HEK293 (cell line): Measurements from ENCODE around the gene PTPRN.
"Not testable (repeated sequence)": the region's sequence is repeated elsewhere in the genome, so short reads cannot be mapped to it uniquely, and the experiment has no call there.

ENCODE experiments used
- CTCF ChIA-PET: fragments of 350-600 bp; formaldehyde crosslinking; extraction: SDS; loops from one replicate; lab custom pipeline; 2021; ENCODE audit warnings: antibody characterized with exemption; lab: Yijun Ruan, JAX
- POLR2A ChIA-PET: fragments of 300-600 bp; formaldehyde crosslinking; extraction: SDS; loops from one replicate; lab custom pipeline; 2020; ENCODE audit warnings: antibody characterized with exemption, inconsistent platforms; lab: Yijun Ruan, JAX
- H3K27ac ChIP-seq: fragments of 200-500 bp; sonication (Bioruptor generic); 2 replicates; pipeline ENCODE4 v1.5.1; 2014; ENCODE audit warnings: low read depth, low read length, control low read depth, inconsistent platforms; ENCODE audit errors: extremely low read depth
- H3K36me3 ChIP-seq, 2 experiments: fragments of 200-500 bp in 1 of 2; sonication (Bioruptor generic) in 1 of 2; 1 replicate in 1 of 2; 2 replicates in 1 of 2; pipeline ENCODE4 v1.5.1; 2014 to 2017; ENCODE audit warnings: inconsistent platforms in 2 of 2, low read length in 2 of 2; ENCODE audit not compliant: control insufficient read depth in 2 of 2, insufficient read depth in 1 of 2
- H3K4me1 ChIP-seq: fragments of 200-500 bp; sonication (Bioruptor generic); 2 replicates; pipeline ENCODE4 v1.5.1; 2014; ENCODE audit warnings: mild to moderate bottlenecking, low read length, inconsistent platforms; ENCODE audit not compliant: control insufficient read depth, insufficient read depth
- H3K4me3 ChIP-seq: 2 replicates; pipeline ENCODE4 v1.5.1; 2011; ENCODE audit warnings: low read depth, mild to moderate bottlenecking, control low read depth, low read length, moderate library complexity
- H3K9me3 ChIP-seq: fragments of 200-500 bp; sonication (Bioruptor generic); 2 replicates; pipeline ENCODE4 v1.5.1; 2014; ENCODE audit warnings: low read depth, low read length, inconsistent platforms; ENCODE audit not compliant: control insufficient read depth, insufficient read depth
- HOXA7 ChIP-seq: sonication (generic); formaldehyde crosslinking; IDR thresholded peaks from 2 replicates; pipeline ENCODE4 v1.8.1; 2022; ENCODE audit warnings: missing genetic modification reagents, borderline replicate concordance
- IKZF3 ChIP-seq: fragments of 450-650 bp; IDR thresholded peaks from 2 replicates; pipeline ENCODE4 v1.5.0; 2018; ENCODE audit warnings: missing biosample characterization, mild to moderate bottlenecking, missing genetic modification characterization, moderate library complexity
- SETDB1 ChIP-seq: IDR thresholded peaks from one replicate; pipeline ENCODE4 v1.6.1; 2017; ENCODE audit warnings: mild to moderate bottlenecking, low read length, moderate library complexity, mixed read lengths; ENCODE audit not compliant: insufficient read length
- YY1 ChIP-seq: fragments of 450-650 bp; formaldehyde crosslinking; IDR thresholded peaks from 2 replicates; pipeline ENCODE4 v1.5.1; 2018; ENCODE audit warnings: missing biosample characterization, missing genetic modification characterization
- ZBTB1 ChIP-seq: fragments of 450-650 bp; formaldehyde crosslinking; IDR thresholded peaks from 2 replicates; pipeline ENCODE4 v1.5.1; 2016; ENCODE audit warnings: missing biosample characterization, missing genetic modification characterization
- ZBTB17 ChIP-seq: fragments of 450-650 bp; formaldehyde crosslinking; IDR thresholded peaks from 2 replicates; pipeline ENCODE4 v1.5.1; 2016; ENCODE audit warnings: missing biosample characterization, missing genetic modification characterization
- ZFP69B ChIP-seq: fragments of 450-650 bp; formaldehyde crosslinking; IDR thresholded peaks from 2 replicates; pipeline ENCODE4 v1.5.1; 2016; ENCODE audit warnings: missing biosample characterization, missing genetic modification characterization
- ZNF112 ChIP-seq: fragments of 450-650 bp; formaldehyde crosslinking; IDR thresholded peaks from 2 replicates; pipeline ENCODE4 v1.5.0; 2017; ENCODE audit warnings: missing biosample characterization, missing genetic modification characterization
- ZNF114 ChIP-seq: fragments of 450-650 bp; formaldehyde crosslinking; IDR thresholded peaks from 2 replicates; pipeline ENCODE4 v1.5.0; 2017; ENCODE audit warnings: missing biosample characterization, missing genetic modification characterization
- ZNF18 ChIP-seq: fragments of 450-650 bp; formaldehyde crosslinking; IDR thresholded peaks from 2 replicates; pipeline ENCODE4 v1.5.1; 2016; ENCODE audit warnings: missing biosample characterization, missing genetic modification characterization
- ZNF211 ChIP-seq: fragments of 450-650 bp; formaldehyde crosslinking; IDR thresholded peaks from 2 replicates; pipeline ENCODE4 v1.5.1; 2016; ENCODE audit warnings: low read depth, missing biosample characterization, missing genetic modification characterization
- ZNF274 ChIP-seq, 2 experiments: fragments of 200-500 bp in 1 of 2; fragments of 450-650 bp in 1 of 2; sonication (Bioruptor generic) in 1 of 2; formaldehyde crosslinking in 1 of 2; IDR thresholded peaks; 2 replicates each; pipeline versions ENCODE4 v1.5.1 to v1.6.1; 2014 to 2016; ENCODE audit warnings: borderline replicate concordance in 1 of 2, inconsistent platforms in 1 of 2, low read length in 1 of 2, missing biosample characterization in 1 of 2, missing genetic modification characterization in 1 of 2
- ZNF37A ChIP-seq: fragments of 450-650 bp; IDR thresholded peaks from 2 replicates; pipeline ENCODE4 v1.5.1; 2018; ENCODE audit warnings: missing biosample characterization, missing genetic modification characterization
- ZNF423 ChIP-seq: fragments of 450-650 bp; formaldehyde crosslinking; IDR thresholded peaks from 2 replicates; pipeline ENCODE4 v1.5.1; 2016; ENCODE audit warnings: missing biosample characterization, missing genetic modification characterization
- ZNF521 ChIP-seq: fragments of 450-650 bp; formaldehyde crosslinking; IDR thresholded peaks from 2 replicates; pipeline ENCODE4 v1.5.1; 2017; ENCODE audit warnings: missing biosample characterization, mild to moderate bottlenecking, missing genetic modification characterization
- ZNF530 ChIP-seq: fragments of 450-650 bp; formaldehyde crosslinking; IDR thresholded peaks from 2 replicates; pipeline ENCODE4 v1.5.1; 2016; ENCODE audit warnings: low read depth, missing biosample characterization, missing genetic modification characterization
- ZNF571 ChIP-seq: fragments of 450-650 bp; formaldehyde crosslinking; IDR thresholded peaks from 2 replicates; pipeline ENCODE4 v1.5.0; 2017; ENCODE audit warnings: missing biosample characterization, missing genetic modification characterization
- ZSCAN5A ChIP-seq: fragments of 450-650 bp; formaldehyde crosslinking; IDR thresholded peaks from 2 replicates; pipeline ENCODE4 v1.5.1; 2016; ENCODE audit warnings: missing biosample characterization, missing genetic modification characterization
- TF ChIP-seq, protein P1 (sequence below): fragments of 450-650 bp; formaldehyde crosslinking; IDR thresholded peaks from 2 replicates; pipeline ENCODE4 v1.5.0; 2017; ENCODE audit warnings: missing biosample characterization, missing genetic modification characterization, borderline replicate concordance
- TF ChIP-seq, protein P2 (sequence below): fragments of 450-650 bp; formaldehyde crosslinking; IDR thresholded peaks from 2 replicates; pipeline ENCODE4 v1.5.1; 2016; ENCODE audit warnings: missing biosample characterization, missing genetic modification characterization

The PTPRN gene

DNA sequence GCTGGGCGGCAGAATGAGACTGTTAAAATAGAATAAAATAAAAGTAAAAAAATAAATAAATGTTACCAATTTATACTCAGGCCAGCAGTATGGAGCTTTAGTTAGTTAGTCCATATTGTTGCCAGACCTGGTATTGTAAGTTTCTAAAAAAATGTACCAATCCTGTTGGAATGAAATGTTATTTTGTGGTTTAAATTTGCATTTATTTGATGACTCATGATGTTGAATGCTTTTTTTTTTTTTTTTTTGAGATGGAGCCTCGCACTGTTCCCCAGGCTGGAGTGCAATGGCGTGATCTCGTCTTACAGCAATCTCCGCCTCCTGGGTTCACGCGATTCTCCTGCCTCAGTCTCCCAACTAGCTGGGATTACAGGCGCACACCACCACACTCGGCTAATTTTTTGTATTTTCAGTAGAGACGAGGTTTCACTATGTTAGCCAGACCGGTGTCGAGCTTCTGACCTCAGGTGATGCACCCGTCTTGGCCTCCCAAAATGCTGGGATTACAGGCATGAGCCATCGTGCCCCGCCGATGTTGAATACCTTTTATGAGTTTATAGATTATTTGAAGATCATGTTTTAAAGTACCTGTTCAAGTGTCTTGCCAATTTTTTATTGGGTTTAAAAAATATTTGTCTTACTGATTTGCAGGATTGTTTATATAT is 5.7 kb upstream of the PTPRN start:
- CTCF ChIA-PET, result interaction anchor here (0.7 to 1.0 kb wide), 4 partner anchors 16 to 155 kb away, joined by 3 to 7 read pairs (median 4); no protein-coding TSS in a partner anchor
- no peak overlapping the region for H3K27ac ChIP-seq
- POLR2A ChIA-PET, result interaction anchor here (0.6 kb wide), 1 partner anchor 36 kb away, joined by 3 read pairs; no protein-coding TSS in a partner anchor
- no peaks in the 10 kb centered on the region for H3K4me1 ChIP-seq
- no peak overlapping the region for H3K4me3 ChIP-seq
- H3K36me3 ChIP-seq, result no peaks in the 10 kb centered on the region
- H3K9me3 ChIP-seq, result no peaks in the 10 kb centered on the region
- TF ChIP-seq, protein P1, sequence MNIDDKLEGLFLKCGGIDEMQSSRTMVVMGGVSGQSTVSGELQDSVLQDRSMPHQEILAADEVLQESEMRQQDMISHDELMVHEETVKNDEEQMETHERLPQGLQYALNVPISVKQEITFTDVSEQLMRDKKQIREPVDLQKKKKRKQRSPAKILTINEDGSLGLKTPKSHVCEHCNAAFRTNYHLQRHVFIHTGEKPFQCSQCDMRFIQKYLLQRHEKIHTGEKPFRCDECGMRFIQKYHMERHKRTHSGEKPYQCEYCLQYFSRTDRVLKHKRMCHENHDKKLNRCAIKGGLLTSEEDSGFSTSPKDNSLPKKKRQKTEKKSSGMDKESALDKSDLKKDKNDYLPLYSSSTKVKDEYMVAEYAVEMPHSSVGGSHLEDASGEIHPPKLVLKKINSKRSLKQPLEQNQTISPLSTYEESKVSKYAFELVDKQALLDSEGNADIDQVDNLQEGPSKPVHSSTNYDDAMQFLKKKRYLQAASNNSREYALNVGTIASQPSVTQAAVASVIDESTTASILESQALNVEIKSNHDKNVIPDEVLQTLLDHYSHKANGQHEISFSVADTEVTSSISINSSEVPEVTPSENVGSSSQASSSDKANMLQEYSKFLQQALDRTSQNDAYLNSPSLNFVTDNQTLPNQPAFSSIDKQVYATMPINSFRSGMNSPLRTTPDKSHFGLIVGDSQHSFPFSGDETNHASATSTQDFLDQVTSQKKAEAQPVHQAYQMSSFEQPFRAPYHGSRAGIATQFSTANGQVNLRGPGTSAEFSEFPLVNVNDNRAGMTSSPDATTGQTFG (tag by site-specific recombination), result no peak
- TF ChIP-seq ZBTB17, result no peak
- no peak for TF ChIP-seq ZNF530 (tag by site-specific recombination)
- TF ChIP-seq ZNF423 (tag by site-specific recombination), result no peak
- TF ChIP-seq ZNF521 (tag by site-specific recombination), result no peak
- TF ChIP-seq, protein P2, sequence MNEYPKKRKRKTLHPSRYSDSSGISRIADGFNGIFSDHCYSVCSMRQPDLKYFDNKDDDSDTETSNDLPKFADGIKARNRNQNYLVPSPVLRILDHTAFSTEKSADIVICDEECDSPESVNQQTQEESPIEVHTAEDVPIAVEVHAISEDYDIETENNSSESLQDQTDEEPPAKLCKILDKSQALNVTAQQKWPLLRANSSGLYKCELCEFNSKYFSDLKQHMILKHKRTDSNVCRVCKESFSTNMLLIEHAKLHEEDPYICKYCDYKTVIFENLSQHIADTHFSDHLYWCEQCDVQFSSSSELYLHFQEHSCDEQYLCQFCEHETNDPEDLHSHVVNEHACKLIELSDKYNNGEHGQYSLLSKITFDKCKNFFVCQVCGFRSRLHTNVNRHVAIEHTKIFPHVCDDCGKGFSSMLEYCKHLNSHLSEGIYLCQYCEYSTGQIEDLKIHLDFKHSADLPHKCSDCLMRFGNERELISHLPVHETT (tag by site-specific recombination), result no peak
- no peak for TF ChIP-seq ZNF114 (tag by site-specific recombination)
- no peak for TF ChIP-seq ZBTB1 (tag by site-specific recombination)
- TF ChIP-seq HOXA7 (CRISPR knock-in tag), result no peak
- TF ChIP-seq ZNF211 (tag by site-specific recombination), result no peak
- no peak for TF ChIP-seq ZNF18 (tag by site-specific recombination)
- no peak for TF ChIP-seq ZNF274 (IDR thresholded peaks at IDR 0.05; ENCODE audit: low read length)
- TF ChIP-seq ZNF274 (tag by site-specific recombination; IDR thresholded peaks at IDR 0.05; ENCODE audit: borderline replicate concordance), result no peak
- TF ChIP-seq SETDB1, result no peak
- no peak for TF ChIP-seq ZNF571
- TF ChIP-seq ZNF112, result no peak
- no peak for TF ChIP-seq IKZF3 (tag by site-specific recombination)
- TF ChIP-seq ZSCAN5A (tag by site-specific recombination), result no peak
- TF ChIP-seq YY1 (tag by site-specific recombination), result no peak
- no peak for TF ChIP-seq ZNF37A (tag by site-specific recombination)
- TF ChIP-seq ZFP69B, result no peak

- POLR2A ChIA-PET, result interaction anchor here (0.6 kb wide), 1 partner anchor 129 kb away, joined by 3 read pairs; no protein-coding TSS in a partner anchor
- H3K9me3 ChIP-seq, H3K4me1 ChIP-seq, H3K27ac ChIP-seq, CTCF ChIA-PET, H3K36me3 ChIP-seq, H3K4me3 ChIP-seq: not testable (repeated sequence)
Observed at GRCh38 chr2:219312683-219313263, 3.6 kb upstream of the PTPRN start.
